Kidney epithelial cell (primary cell): ENCODE results near the gene TEKT5. TPM values are rescaled to one million over a fixed set of nuclear protein-coding genes. Genes with fewer than 3 reads are reported as not detected.

Experiments used
- DNase-seq: peaks from one replicate; pipeline ENCODE4 v3.0.0-alpha.2; 2010; ENCODE audit warnings: low read depth
- H3K27me3 ChIP-seq: 2 replicates; pipeline ENCODE4 v1.6.0; 2011; ENCODE audit warnings: low read length; ENCODE audit not compliant: control insufficient read depth, insufficient read depth
- H3K36me3 ChIP-seq: 2 replicates; pipeline ENCODE4 v1.5.1; 2011; ENCODE audit warnings: low read length; ENCODE audit not compliant: control insufficient read depth, insufficient read depth
- H3K4me3 ChIP-seq: 2 replicates; pipeline ENCODE4 v1.5.1; 2011; ENCODE audit warnings: low read depth, mild to moderate bottlenecking, control low read depth, low read length
- CTCF ChIP-seq: IDR thresholded peaks from 2 replicates; pipeline ENCODE4 v1.5.1; 2011; ENCODE audit warnings: mild to moderate bottlenecking, moderate library complexity, low read length, control low read depth, inconsistent platforms; ENCODE audit not compliant: insufficient read depth, poor library complexity, severe bottlenecking
- total RNA-seq: library from RNA; depleted of rRNA; stranded (reverse); fragments of >200 nt; gene quantifications from 2 replicates; pipeline ENCODE4 v1.2.3, GENCODE V29; 2015

The TEKT5 gene
- total RNA-seq, 1 donor from 2014 or later: 0.04 TPM

GRCh38 chr16:10665166-10665565 lies 29.6 kb downstream of the TEKT5 start:
- DNase-seq: no peak
- TF ChIP-seq CTCF: no peak
- Histone ChIP-seq H3K27me3 (no peaks in the 10 kb centered on the region), H3K4me3 (no peak overlapping the region), H3K36me3 (no peaks in the 10 kb centered on the region)

DNA sequence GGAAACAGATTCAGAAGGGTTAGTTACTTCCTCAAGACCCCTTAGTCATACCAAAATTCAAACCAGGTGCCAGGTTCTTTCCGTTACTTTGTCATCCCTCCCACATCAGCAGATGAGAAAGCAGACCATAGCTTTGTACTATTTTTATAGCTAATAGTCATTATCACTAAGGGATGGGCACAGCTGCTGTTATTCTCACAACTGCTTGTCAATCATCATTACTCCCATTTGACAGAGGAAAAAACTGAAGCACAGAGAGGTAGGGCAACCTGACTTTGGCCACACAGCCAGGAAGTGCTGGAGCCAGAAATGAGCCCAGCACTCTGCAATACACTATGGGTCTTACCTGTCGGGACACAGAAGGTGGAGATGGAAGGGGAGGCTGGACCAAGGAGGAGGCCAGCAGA lies 30.0 kb downstream of the TEKT5 start:
- TF ChIP-seq CTCF: no peak
- Histone ChIP-seq H3K4me3 (no peak overlapping the region), H3K27me3 (no peaks in the 10 kb centered on the region), H3K36me3 (no peaks in the 10 kb centered on the region)
- no peak for DNase-seq

DNA sequence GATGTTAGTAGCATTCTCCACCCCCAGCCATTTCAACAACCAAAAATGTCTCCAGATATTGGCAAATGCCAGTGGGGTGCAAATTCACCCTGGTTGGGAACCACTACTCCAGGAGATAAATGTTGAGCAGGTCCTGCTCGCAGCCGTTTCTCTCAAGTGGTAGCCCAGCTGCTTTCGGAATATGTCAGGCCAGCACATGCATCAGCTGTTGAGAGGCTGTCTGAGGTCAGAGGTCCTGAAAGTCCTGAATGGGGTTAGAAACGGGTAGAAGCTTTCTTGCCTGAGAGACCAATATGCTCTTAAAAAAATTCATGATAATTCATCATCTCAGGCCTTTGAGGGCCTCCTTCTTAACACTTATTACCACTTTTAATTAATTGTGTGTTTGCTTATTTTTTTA lies 31.0 kb downstream of the TEKT5 start:
- TF ChIP-seq CTCF: no peak
- H3K36me3 ChIP-seq: no peaks in the 10 kb centered on the region
- no peak for DNase-seq
- no peak overlapping the region for H3K4me3 ChIP-seq
- H3K27me3 ChIP-seq: no peaks in the 10 kb centered on the region

- DNase-seq: no peak
- no peaks in the 10 kb centered on the region for H3K27me3 ChIP-seq
- H3K4me3 ChIP-seq: no peak overlapping the region
- H3K36me3 ChIP-seq: no peaks in the 10 kb centered on the region
- no peak for TF ChIP-seq CTCF
These were observed 31.6 kb downstream of the TEKT5 start for GRCh38 chr16:10663146-10663545.

- H3K36me3 ChIP-seq: no peaks in the 10 kb centered on the region
- no peaks in the 10 kb centered on the region for H3K27me3 ChIP-seq
- TF ChIP-seq CTCF: no peak
- no peak for DNase-seq
- H3K4me3 ChIP-seq: no peak overlapping the region
These were observed 32.5 kb downstream of the TEKT5 start for GRCh38 chr16:10662212-10662611.

DNA sequence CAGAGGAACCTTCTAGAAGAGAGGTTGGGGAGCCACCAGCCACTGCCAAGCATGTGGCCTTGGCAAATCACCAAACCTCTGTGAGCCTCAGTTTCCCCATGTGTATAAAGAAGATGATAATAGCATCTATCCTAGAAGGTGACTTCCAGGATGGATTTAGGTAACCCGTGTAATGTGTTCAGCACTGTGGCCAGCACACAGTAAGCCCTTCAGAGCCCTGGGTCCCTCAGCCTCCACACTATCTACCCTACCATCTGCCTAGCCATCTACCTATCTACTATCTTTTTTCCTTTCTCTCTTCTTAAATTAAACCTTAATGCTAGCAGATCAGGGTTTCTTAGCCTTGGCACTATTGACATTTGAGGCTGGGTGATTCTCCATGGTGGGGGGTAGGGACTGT lies 33.0 kb downstream of the TEKT5 start:
- TF ChIP-seq CTCF: no peak
- Histone ChIP-seq H3K36me3 (no peaks in the 10 kb centered on the region), H3K27me3 (no peaks in the 10 kb centered on the region), H3K4me3 (no peak overlapping the region)
- no peak for DNase-seq
